Neural cell (in vitro differentiated cells): ENCODE data around the gene METTL24.

Experiments used
- CTCF ChIP-seq: fragments of 450-650 bp; IDR thresholded peaks from 2 replicates; pipeline ENCODE4 v1.5.1; 2014; ENCODE audit warnings: antibody characterized with exemption, mild to moderate bottlenecking, moderate library complexity; ENCODE audit not compliant: poor library complexity, severe bottlenecking
- EP300 ChIP-seq: fragments of 450-650 bp; conservative IDR thresholded peaks from 2 replicates; pipeline ENCODE4 v1.6.1; 2014; ENCODE audit warnings: antibody characterized with exemption, mild to moderate bottlenecking, moderate library complexity; ENCODE audit not compliant: poor library complexity, severe bottlenecking
- EZH2 ChIP-seq: fragments of 200-600, 300-800 bp; shearing (Covaris generic), sonication (generic); IDR thresholded peaks from 2 replicates; pipeline ENCODE4 v1.6.1; 2014; ENCODE audit warnings: antibody characterized with exemption, low read length, borderline replicate concordance, mild to moderate bottlenecking; ENCODE audit not compliant: insufficient read depth, poor library complexity, severe bottlenecking
- MXI1 ChIP-seq: fragments of 450-650 bp; conservative IDR thresholded peaks from 2 replicates; pipeline ENCODE4 v1.6.1; 2014; ENCODE audit warnings: antibody characterized with exemption, mild to moderate bottlenecking; ENCODE audit not compliant: poor library complexity, severe bottlenecking
- POLR2AphosphoS5 ChIP-seq: IDR thresholded peaks from 2 replicates; pipeline ENCODE4 v1.6.1; 2012
- RAD21 ChIP-seq: fragments of 450-650 bp; conservative IDR thresholded peaks from 2 replicates; pipeline ENCODE4 v1.6.1; 2014; ENCODE audit warnings: antibody characterized with exemption, mild to moderate bottlenecking, moderate library complexity
- REST ChIP-seq: IDR thresholded peaks from 2 replicates; pipeline ENCODE4 v1.6.1; 2012; ENCODE audit warnings: borderline replicate concordance
- TAF1 ChIP-seq: IDR thresholded peaks from 2 replicates; pipeline ENCODE4 v1.6.1; 2012; ENCODE audit warnings: low read depth

GRCh38 chr6:110363748-110364147 lies 5.6 kb upstream of the METTL24 start:
- TF ChIP-seq CTCF (no peak), POLR2AphosphoS5 (no peak), TAF1 (no peak), EZH2 (no peak), RAD21 (no peak), EP300 (no peak), REST (no peak), MXI1 (no peak)
